Measurements from ENCODE around the gene RPTOR.

The RPTOR gene

GRCh38 chr17:80902963-80903611 is 358.4 kb downstream of the RPTOR start:
- H3K36me3 ChIP-seq (ENCODE audit: insufficient read depth, low read length): peaks cover 74% of the 10 kb centered on the region
- no peak overlapping the region for H3K9ac ChIP-seq (ENCODE audit: low read depth, low read length)
- H3K4me1 ChIP-seq (ENCODE audit: insufficient read depth, low read length): no peaks in the 10 kb centered on the region
- TF ChIP-seq, protein P1, sequence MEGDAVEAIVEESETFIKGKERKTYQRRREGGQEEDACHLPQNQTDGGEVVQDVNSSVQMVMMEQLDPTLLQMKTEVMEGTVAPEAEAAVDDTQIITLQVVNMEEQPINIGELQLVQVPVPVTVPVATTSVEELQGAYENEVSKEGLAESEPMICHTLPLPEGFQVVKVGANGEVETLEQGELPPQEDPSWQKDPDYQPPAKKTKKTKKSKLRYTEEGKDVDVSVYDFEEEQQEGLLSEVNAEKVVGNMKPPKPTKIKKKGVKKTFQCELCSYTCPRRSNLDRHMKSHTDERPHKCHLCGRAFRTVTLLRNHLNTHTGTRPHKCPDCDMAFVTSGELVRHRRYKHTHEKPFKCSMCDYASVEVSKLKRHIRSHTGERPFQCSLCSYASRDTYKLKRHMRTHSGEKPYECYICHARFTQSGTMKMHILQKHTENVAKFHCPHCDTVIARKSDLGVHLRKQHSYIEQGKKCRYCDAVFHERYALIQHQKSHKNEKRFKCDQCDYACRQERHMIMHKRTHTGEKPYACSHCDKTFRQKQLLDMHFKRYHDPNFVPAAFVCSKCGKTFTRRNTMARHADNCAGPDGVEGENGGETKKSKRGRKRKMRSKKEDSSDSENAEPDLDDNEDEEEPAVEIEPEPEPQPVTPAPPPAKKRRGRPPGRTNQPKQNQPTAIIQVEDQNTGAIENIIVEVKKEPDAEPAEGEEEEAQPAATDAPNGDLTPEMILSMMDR (IDR thresholded peaks at IDR 0.05; ENCODE audit: borderline replicate concordance, extremely low read depth, low read length, poor library complexity, severe bottlenecking): no peak
- no peak for TF ChIP-seq EZH2 (IDR thresholded peaks at IDR 0.05; ENCODE audit: borderline replicate concordance, low read depth, low read length, severe bottlenecking)
- no peak overlapping the region for H2AFZ ChIP-seq (ENCODE audit: low read depth, low read length)
- H3K27ac ChIP-seq (ENCODE audit: low read length): no peak overlapping the region
- no peak for DNase-seq
- H3K4me3 ChIP-seq (ENCODE audit: low read depth in 1 of 2, low read length in 2 of 2): no peak overlapping the region
- H3K79me2 ChIP-seq (ENCODE audit: insufficient read depth, low read length): no peaks in the 10 kb centered on the region
- no peak overlapping the region for H3K4me2 ChIP-seq (ENCODE audit: insufficient read depth, low read length)
- H4K20me1 ChIP-seq (ENCODE audit: insufficient read depth, low read length): peaks cover 6% of the 10 kb centered on the region; the same call in 1 of the 2 replicates
- H3K27me3 ChIP-seq (ENCODE audit: insufficient read depth, low read length, poor library complexity): no peaks in the 10 kb centered on the region
- no peak for ATAC-seq (ENCODE audit: insufficient read depth, low read depth)
- H3K9me3 ChIP-seq (ENCODE audit: insufficient read depth, low read length, severe bottlenecking): no peaks in the 10 kb centered on the region

DNA sequence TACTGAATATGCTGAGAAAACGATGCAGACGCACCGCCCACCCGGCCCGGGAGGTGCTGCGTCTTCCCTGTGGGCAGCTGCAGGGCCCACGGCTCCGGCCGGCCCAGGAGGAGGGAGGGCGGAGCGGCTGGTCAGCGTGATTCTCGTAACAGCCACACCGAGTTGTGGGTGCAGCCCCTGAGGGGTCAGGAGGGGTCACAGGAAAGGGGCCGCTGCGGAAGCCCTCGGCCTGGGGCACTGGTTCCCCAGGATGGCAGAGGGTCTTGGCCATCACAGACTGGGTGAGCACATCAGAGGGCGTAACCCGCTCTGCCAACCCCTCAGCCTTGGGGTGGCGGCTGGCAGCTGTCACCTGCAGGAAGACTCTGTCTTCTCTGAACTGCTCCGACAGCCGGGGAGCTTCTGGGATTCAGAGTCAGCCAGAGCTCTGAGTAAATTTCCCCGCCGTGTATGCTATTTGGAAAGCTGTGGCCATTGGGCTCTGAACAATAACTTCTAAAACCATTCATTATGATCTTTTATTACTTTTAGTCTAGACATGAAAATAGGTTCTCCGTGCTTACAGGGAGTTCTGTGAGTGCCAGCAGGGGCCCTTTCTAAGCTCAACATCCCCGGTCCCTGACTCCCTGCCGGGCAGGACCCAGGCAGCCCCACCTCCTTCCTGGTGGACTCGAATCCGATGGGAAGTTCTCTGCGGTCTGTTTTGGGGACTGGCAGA is 359.6 kb downstream of the RPTOR start:
- TF ChIP-seq, protein P1 (IDR thresholded peaks at IDR 0.05; ENCODE audit: borderline replicate concordance, extremely low read depth, low read length, poor library complexity, severe bottlenecking): no peak
- no peak for TF ChIP-seq EZH2 (IDR thresholded peaks at IDR 0.05; ENCODE audit: borderline replicate concordance, low read depth, low read length, severe bottlenecking)
- Histone ChIP-seq H3K27ac (ENCODE audit: low read length) (no peak overlapping the region), H2AFZ (ENCODE audit: low read depth, low read length) (no peak overlapping the region), H3K79me2 (ENCODE audit: insufficient read depth, low read length) (no peaks in the 10 kb centered on the region), H3K4me3 (ENCODE audit: low read depth in 1 of 2, low read length in 2 of 2) (no peak overlapping the region), H3K4me2 (ENCODE audit: insufficient read depth, low read length) (no peak overlapping the region), H3K9ac (ENCODE audit: low read depth, low read length) (no peak overlapping the region), H3K36me3 (ENCODE audit: insufficient read depth, low read length) (peaks cover 78% of the 10 kb centered on the region), H4K20me1 (ENCODE audit: insufficient read depth, low read length) (peaks cover 6% of the 10 kb centered on the region; the same call in 1 of the 2 replicates), H3K9me3 (ENCODE audit: insufficient read depth, low read length, severe bottlenecking) (no peaks in the 10 kb centered on the region), H3K4me1 (ENCODE audit: insufficient read depth, low read length) (no peaks in the 10 kb centered on the region), H3K27me3 (ENCODE audit: insufficient read depth, low read length, poor library complexity) (no peaks in the 10 kb centered on the region)
- ATAC-seq (ENCODE audit: insufficient read depth, low read depth) (no peak), DNase-seq (no peak)

- H3K4me3 ChIP-seq (ENCODE audit: low read depth in 1 of 2, low read length in 2 of 2): no peak overlapping the region
- H3K36me3 ChIP-seq (ENCODE audit: insufficient read depth, low read length): peaks cover 77% of the 10 kb centered on the region
Observed at GRCh38 chr17:80905586-80906230, 361.1 kb downstream of the RPTOR start.

More at GRCh38 chr17:80905586-80906230, 361.1 kb downstream of the RPTOR start:
- Histone ChIP-seq H3K9me3 (ENCODE audit: insufficient read depth, low read length, severe bottlenecking) (no peaks in the 10 kb centered on the region), H3K4me2 (ENCODE audit: insufficient read depth, low read length) (no peak overlapping the region), H4K20me1 (ENCODE audit: insufficient read depth, low read length) (peaks cover 2% of the 10 kb centered on the region; the same call in 1 of the 2 replicates), H3K79me2 (ENCODE audit: insufficient read depth, low read length) (no peaks in the 10 kb centered on the region), H3K9ac (ENCODE audit: low read depth, low read length) (no peak overlapping the region), H3K4me1 (ENCODE audit: insufficient read depth, low read length) (no peaks in the 10 kb centered on the region), H2AFZ (ENCODE audit: low read depth, low read length) (no peak overlapping the region), H3K27ac (ENCODE audit: low read length) (no peak overlapping the region), H3K27me3 (ENCODE audit: insufficient read depth, low read length, poor library complexity) (no peaks in the 10 kb centered on the region)
- ATAC-seq (ENCODE audit: insufficient read depth, low read depth) (no peak), DNase-seq (no peak)
- TF ChIP-seq, protein P1 (IDR thresholded peaks at IDR 0.05; ENCODE audit: borderline replicate concordance, extremely low read depth, low read length, poor library complexity, severe bottlenecking): no peak
- no peak for TF ChIP-seq EZH2 (IDR thresholded peaks at IDR 0.05; ENCODE audit: borderline replicate concordance, low read depth, low read length, severe bottlenecking)
